Raji (cell line): ENCODE data around the gene NAPEPLD.

ENCODE experiments used
- POLR2A ChIP-seq: IDR thresholded peaks from 2 replicates; pipeline ENCODE4 v1.6.1; 2011; ENCODE audit warnings: low read depth, low read length, control low read depth; ENCODE audit not compliant: insufficient read depth

NAPEPLD gene

GRCh38 chr7:103127006-103127405 is 21.9 kb downstream of the NAPEPLD start:
- no peak for TF ChIP-seq POLR2A

DNA sequence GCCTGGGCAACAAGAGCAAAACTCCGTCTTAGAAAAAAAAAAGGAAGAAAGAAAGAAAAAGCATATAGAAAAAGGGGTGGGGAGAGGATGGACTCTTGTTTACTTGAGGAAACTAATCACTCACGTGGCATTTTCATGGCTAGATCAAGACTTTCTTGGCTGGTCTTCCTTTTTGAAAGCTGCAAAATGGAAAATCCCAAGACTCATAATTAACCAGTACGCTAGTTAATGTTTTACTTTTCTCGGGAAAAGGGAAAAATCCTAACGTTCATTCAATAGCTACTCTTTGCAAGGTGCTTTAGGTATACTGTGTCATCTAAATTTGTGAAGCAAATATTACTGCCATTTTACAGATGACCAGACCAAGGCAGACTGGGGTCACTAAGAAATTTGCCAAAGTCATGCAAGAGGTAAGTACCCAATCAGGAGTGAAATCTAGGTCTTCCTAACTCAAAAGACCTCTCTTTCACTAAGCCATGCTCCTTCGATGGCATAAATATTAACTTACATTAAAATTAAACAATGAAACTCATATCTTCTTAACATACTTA is 24.4 kb downstream of the NAPEPLD start:
- no peak for TF ChIP-seq POLR2A

DNA sequence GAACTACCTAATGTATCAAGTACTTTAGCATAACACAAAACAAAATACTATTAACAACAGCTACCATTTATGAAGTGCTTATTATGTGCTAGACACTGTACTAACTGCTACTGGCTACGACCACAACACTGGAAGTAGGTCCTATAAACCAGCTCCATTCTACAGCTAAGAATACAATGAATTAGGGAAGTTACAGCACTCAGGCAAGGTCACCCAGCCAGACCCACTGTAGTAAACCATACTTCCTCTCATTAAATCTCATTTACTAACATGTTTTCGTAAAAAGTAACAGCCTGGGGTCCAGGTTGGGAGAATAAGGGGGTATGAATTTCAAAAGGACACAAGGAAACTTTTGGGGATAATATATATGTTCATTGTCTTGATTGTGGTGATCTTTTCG is 25.4 kb downstream of the NAPEPLD start:
- no peak for TF ChIP-seq POLR2A

DNA sequence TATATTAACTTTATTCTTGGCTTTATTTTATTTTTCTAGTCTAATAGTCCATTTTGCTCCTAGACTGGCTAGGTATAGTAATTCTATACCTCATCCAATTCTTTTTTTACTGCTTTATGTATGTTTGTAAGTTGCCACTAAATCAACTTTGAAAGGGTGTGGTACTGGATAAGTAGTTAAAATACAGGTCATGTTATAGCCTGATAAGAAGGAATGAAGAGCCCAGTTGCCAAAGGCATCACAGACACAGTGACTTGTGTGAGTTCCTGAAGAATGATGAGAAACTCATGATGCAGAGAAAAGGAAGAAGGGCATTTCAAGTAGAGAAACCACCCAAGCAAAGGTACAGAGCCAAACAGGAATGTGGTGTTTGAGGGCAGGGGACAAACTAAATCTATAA is 27.3 kb downstream of the NAPEPLD start:
- TF ChIP-seq POLR2A: no peak

DNA sequence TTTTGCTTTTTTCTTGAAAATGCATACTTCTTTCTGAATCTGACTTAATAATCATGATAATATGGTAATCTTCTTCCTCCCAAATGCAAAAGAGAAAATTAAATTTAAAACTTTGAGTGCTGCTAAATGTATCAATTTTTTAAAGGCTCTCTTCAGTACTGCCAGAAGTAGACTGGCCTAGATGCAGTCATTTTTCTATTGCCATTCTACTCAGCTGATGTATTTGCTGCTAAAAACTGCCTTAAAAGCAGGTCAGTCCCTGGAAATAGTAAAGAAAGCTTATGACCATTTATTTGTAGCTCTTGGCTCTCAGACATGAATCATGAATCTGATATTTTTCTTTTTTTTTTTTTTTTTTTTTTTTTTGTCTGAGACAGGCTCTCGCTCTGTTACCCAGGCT is 28.5 kb downstream of the NAPEPLD start:
- TF ChIP-seq POLR2A: no peak

GRCh38 chr7:103119791-103120291 is 29.1 kb downstream of the NAPEPLD start:
- no peak for TF ChIP-seq POLR2A

DNA sequence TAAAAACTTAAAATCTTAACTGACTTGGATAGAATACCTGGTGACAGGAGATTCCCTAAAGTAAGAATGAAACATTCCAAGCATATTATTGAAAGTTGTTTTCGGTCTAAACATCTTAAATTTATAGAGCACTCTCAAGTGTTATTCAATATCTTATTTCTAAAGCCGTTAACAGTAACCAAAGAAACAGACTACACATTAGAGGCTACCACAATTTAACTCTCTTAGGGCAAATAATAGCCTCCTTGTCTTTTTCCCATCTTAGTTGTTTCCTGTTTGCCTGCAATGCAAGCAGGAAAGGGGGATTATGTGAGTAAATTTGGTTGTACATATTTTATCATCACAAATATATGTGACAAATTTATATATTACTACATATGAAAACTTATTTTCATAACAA is 31.4 kb downstream of the NAPEPLD start:
- TF ChIP-seq POLR2A: no peak

DNA sequence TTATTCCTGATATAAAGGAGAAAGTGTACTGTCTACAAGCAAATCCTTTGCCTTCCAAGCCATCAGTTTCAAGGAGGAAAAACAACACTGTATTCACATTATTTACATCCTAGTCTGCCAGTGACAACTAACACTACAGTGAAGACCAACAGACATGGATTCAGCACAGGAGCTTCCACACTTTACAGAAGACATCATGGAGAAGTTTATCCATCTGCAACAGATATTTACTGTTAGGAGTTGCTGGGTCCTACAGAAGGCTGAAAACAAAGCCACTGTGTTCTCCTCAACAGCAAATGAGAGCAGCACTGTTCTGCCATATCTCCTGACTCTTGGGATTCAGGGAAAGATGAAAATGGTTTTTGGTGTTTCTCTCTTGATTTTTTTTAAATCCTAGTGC is 31.9 kb downstream of the NAPEPLD start:
- TF ChIP-seq POLR2A: no peak

- TF ChIP-seq POLR2A: no peak
These were observed 32.4 kb downstream of the NAPEPLD start for GRCh38 chr7:103116511-103116910.

DNA sequence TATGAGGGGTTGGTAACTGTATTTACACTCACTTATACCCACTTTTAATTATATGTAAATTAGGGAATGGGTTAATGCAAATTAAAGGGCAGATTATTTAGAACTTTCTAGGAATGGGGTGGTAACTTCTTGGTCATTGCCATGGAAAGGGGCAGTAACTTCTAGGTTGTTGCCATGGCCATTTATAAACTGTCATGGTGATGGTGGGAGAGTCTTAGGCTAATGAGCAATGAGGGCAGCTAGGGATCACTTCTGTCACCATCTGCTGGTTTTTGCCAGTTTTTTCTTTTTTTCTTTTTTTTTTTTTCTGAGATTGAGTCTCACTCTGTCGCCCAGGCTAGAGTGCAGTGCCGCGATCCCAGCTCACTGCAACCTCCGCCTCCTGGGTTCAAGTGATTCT is 33.1 kb downstream of the NAPEPLD start:
- TF ChIP-seq POLR2A: no peak

DNA sequence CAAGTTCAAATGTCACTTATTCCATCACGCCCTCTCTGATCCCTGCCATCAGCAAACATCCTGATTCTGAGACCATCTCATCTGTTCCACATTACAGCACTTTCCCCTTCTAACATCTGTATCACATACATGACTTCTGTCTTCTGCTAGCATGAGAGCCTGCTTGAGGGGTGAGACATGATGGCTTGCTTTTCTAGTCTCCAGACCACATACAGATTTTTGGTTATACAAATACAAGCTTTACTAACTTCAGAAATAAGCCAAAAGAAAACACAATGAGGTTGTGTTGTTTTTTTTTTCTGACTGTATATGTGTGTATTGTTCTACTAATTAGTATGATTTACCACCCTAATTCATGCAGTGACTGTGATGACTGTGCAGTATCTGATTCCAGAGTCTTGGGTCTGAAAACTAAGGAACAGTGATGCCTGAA is 34.3 kb downstream of the NAPEPLD start:
- TF ChIP-seq POLR2A: no peak

DNA sequence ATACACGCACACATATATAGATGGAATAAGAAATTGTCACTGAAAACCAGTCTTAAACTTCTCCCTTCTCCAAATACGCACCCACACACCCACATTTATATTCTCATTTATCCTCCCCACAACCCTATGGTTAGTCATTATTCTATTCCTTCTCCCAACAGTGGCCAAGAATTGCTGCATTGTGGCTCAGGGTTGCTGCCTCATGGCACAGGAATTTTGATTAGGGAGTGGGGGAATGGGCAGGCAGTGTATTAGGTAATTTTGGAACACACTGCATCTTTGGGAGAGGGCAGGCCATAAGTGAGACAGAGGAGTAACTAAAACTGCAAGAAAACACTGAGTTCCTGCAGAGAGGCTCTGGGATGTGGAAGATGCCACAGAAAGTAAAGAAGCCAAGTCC is 35.7 kb downstream of the NAPEPLD start:
- no peak for TF ChIP-seq POLR2A

GRCh38 chr7:103106005-103106702 is 42.7 kb downstream of the NAPEPLD start:
- no peak for TF ChIP-seq POLR2A

- TF ChIP-seq POLR2A: no peak
These were observed 47.4 kb downstream of the NAPEPLD start for GRCh38 chr7:103101543-103101942.

- no peak for TF ChIP-seq POLR2A
These were observed 48.6 kb downstream of the NAPEPLD start for GRCh38 chr7:103100348-103100747.

DNA sequence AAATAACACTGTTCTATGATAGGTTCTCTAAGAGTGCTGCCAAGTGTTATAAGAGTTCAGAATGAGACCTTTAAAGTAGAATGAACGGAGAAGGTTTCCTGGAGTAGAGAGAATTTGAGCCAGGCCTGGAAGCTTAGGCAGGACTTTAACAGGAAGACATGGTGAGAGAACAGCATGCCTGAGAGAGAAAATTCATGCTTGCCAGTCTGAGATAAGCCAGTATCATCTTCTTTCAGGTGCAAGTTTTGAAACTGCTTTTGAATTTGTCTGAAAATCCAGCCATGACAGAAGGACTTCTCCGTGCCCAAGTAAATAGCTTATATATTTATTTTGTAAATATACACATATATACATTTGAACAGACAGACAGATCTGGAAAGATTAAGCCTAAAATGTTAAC is 51.9 kb downstream of the NAPEPLD start:
- no peak for TF ChIP-seq POLR2A

- TF ChIP-seq POLR2A: no peak
These were observed 54.8 kb downstream of the NAPEPLD start for GRCh38 chr7:103094102-103094501.
